Esophagus muscularis mucosa (tissue), 4 donors: ENCODE results near the gene MCL1. TPM values are rescaled to one million over a fixed set of nuclear protein-coding genes. Genes with fewer than 3 reads are reported as not detected.

ENCODE experiments used
- DNase-seq: peaks from one replicate; pipeline ENCODE4 v3.0.0-alpha.2; 2017; ENCODE audit errors: extremely low spot score
- H3K27ac ChIP-seq, 4 donors: fragments of 200-600 bp; sonication (generic); replicated peaks in 1 of 4; 1 replicate in 3 of 4; 2 replicates in 1 of 4; pipeline ENCODE4 v1.5.1; 2016 to 2019; ENCODE audit warnings: mild to moderate bottlenecking in 1 of 4
- H3K27me3 ChIP-seq, 4 donors: fragments of 200-600 bp; sonication (generic); one replicate each; pipeline versions ENCODE4 v1.5.1 to v1.6.0; 2016 to 2019
- H3K36me3 ChIP-seq, 4 donors: fragments of 200-600 bp; sonication (generic); one replicate each; pipeline ENCODE4 v1.5.1; 2016 to 2019
- H3K4me1 ChIP-seq, 4 donors: fragments of 200-600 bp; sonication (generic); one replicate each; pipeline ENCODE4 v1.5.1; 2016 to 2019
- H3K4me3 ChIP-seq, 4 donors: fragments of 200-600 bp; sonication (generic); 1 replicate in 2 of 4; 2 replicates in 2 of 4; pipeline ENCODE4 v1.5.1; 2016 to 2019; ENCODE audit warnings: mild to moderate bottlenecking in 4 of 4, moderate library complexity in 1 of 4
- H3K9me3 ChIP-seq, 4 donors: fragments of 200-600 bp; sonication (generic); 1 replicate in 3 of 4; 2 replicates in 1 of 4; pipeline ENCODE4 v1.5.1; 2016 to 2019
- CTCF ChIP-seq, 3 experiments: fragments of 200-600 bp in 2 of 3; fragments of 450-650 bp in 1 of 3; sonication (generic) in 2 of 3; IDR thresholded peaks; one replicate each; pipeline ENCODE4 v1.5.1; 2017 to 2019; ENCODE audit warnings: antibody characterized with exemption in 3 of 3, mild to moderate bottlenecking in 2 of 3, moderate library complexity in 1 of 3
- EP300 ChIP-seq: sonication (generic); formaldehyde crosslinking; IDR thresholded peaks from one replicate; pipeline ENCODE4 v1.6.1; 2017; ENCODE audit warnings: antibody characterized with exemption
- POLR2A ChIP-seq: fragments of 450-650 bp; IDR thresholded peaks from one replicate; pipeline ENCODE4 v1.6.1; 2017; ENCODE audit warnings: antibody characterized with exemption, moderate library complexity, mild to moderate bottlenecking, low read depth
- POLR2AphosphoS5 ChIP-seq, 2 donors: sonication (generic); formaldehyde crosslinking; IDR thresholded peaks; one replicate each; pipeline ENCODE4 v1.6.1; 2017; ENCODE audit warnings: antibody characterized with exemption in 2 of 2
- WGBS: methylation state at CpG from one replicate; pipeline ENCODE4 v1.1.5; 2018; 5-methylcytosine and 5-hydroxymethylcytosine counted together
- intact Hi-C: fragments of 100-400 bp; cut with DNase I; formaldehyde crosslinking; loops from one replicate; pipeline ENCODE4 v1.15.1; 2023
- total RNA-seq, 4 donors: library from RNA; depleted of rRNA; stranded (reverse); fragments of >200 nt; gene quantifications; one replicate each; pipeline versions ENCODE4 v1.1.0 to v1.2.1, GENCODE V29; 2016

The MCL1 gene
- total RNA-seq, 4 donors from 2014 or later = 192 to 460 (median 255) TPM

- intact Hi-C loops = loop anchor here (10.0 kb wide), 1 partner anchor 259 kb away; no protein-coding TSS in a partner anchor
- Histone ChIP-seq H3K9me3 (no peaks in the 10 kb centered on the region), H3K27ac (peak overlapping the region in 2 of 4 donors; percentile 10 to 38), H3K4me3 (no peak overlapping the region), H3K27me3 (no peaks in the 10 kb centered on the region), H3K4me1 (peaks cover 48 to 98% (median 74%) of the 10 kb centered on the region in 4 donors), H3K36me3 (peaks cover 6 to 52% (median 36%) of the 10 kb centered on the region in 4 donors)
- DNase-seq = no peak
- TF ChIP-seq POLR2AphosphoS5 (IDR thresholded peaks at IDR 0.05) (peak in 1 of 2 donors; percentile 55), EP300 (no peak)
- WGBS = 67% methylated on average over 6 of the region's 19 CpGs
These were observed 24.0 kb downstream of the MCL1 start for GRCh38 chr1:150555198-150555970.

DNA sequence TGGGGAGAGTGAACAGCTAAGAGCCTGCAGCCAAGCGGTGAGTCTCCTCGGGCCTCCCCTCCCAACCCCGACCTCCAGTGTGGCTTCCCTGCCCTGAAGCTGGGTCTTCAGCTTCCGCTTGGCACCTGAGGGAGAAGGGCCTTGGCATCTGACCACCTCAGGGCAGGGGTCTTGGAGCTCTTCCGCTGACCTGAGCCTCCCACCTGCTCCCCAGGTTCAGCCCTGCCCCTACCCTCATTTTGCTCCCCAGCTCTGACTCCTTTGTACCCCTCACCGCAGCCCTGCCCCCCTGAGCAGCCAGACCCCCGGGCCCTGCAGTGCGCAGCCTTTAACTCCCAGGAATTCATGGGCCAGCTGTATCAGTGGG is 25.3 kb downstream of the MCL1 start:
- H3K4me1 ChIP-seq = peaks cover 40 to 97% (median 72%) of the 10 kb centered on the region in 4 donors
- TF ChIP-seq POLR2AphosphoS5 (IDR thresholded peaks at IDR 0.05) = no peak
- TF ChIP-seq POLR2A = no peak
- TF ChIP-seq EP300 = no peak
- no peak for TF ChIP-seq CTCF (IDR thresholded peaks at IDR 0.05)
- WGBS = 87% methylated on average over 8 of the region's 8 CpGs
- intact Hi-C loops = loop anchor here (10.0 kb wide), 1 partner anchor 261 kb away; no protein-coding TSS in a partner anchor
- DNase-seq = no peak
- H3K4me3 ChIP-seq = no peak overlapping the region
- no peaks in the 10 kb centered on the region for H3K9me3 ChIP-seq
- H3K27me3 ChIP-seq = no peaks in the 10 kb centered on the region
- peak overlapping the region; percentile 91 to 96 (median 94) for H3K27ac ChIP-seq
- peaks cover 6 to 52% (median 36%) of the 10 kb centered on the region in 4 donors for H3K36me3 ChIP-seq

DNA sequence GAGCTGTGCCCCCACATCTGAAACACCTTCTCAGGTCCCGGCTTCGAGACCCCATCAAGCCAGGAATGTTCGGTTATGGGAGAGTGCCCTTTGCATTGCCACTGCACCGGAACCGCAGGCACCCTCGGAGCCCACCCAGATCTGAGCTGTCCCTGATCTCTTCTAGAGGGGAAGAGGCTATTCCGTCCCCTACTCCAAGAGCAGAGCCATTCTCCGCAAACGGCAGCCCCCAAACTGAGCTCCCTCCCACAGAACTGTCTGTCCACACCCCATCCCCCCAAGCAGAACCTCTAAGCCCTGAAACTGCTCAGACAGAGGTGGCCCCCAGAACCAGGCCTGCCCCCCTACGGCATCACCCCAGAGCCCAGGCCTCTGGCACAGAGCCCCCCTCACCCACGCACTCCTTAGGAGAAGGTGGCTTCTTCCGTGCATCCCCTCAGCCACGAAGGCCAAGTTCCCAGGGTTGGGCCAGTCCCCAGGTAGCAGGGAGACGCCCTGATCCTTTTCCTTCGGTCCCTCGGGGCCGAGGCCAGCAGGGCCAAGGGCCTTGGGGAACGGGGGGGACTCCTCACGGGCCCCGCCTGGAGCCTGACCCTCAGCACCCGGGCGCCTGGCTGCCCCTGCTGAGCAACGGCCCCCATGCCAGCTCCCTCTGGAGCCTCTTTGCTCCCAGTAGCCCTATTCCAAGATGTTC is 25.9 kb downstream of the MCL1 start:
- H3K9me3 ChIP-seq = no peaks in the 10 kb centered on the region
- TF ChIP-seq CTCF (IDR thresholded peaks at IDR 0.05) = no peak
- TF ChIP-seq EP300 = no peak
- TF ChIP-seq POLR2AphosphoS5 (IDR thresholded peaks at IDR 0.05) = no peak
- no peak for TF ChIP-seq POLR2A
- H3K4me1 ChIP-seq = peaks cover 35 to 94% (median 69%) of the 10 kb centered on the region in 4 donors
- no peak overlapping the region for H3K4me3 ChIP-seq
- intact Hi-C loops = loop anchor here (10.0 kb wide), 1 partner anchor 261 kb away; no protein-coding TSS in a partner anchor
- no peaks in the 10 kb centered on the region for H3K27me3 ChIP-seq
- DNase-seq = no peak
- peak overlapping the region; percentile 91 to 96 (median 94) for H3K27ac ChIP-seq
- peaks cover 6 to 48% (median 36%) of the 10 kb centered on the region in 4 donors for H3K36me3 ChIP-seq
- WGBS = 87% methylated on average over 23 of the region's 23 CpGs

DNA sequence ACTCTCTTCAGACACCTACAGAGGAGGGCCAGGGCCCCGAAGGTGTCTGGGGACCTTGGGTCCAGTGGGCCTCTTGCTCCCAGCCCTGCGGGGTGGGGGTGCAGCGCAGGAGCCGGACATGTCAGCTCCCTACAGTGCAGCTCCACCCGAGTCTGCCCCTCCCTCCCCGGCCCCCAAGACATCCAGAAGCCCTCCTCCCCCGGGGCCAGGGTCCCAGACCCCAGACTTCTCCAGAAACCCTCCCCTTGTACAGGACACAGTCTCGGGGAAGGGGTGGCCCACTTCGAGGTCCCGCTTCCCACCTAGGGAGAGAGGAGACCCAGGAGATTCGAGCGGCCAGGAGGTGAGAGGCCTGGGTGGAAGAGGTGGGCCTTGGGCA is 26.5 kb downstream of the MCL1 start:
- DNase-seq = no peak
- WGBS = 81% methylated on average over 11 of the region's 12 CpGs
- H3K4me3 ChIP-seq = peak overlapping the region in 3 of 4 donors; percentile 5 to 34 (median 6)

More for the DNA sequence above, 26.5 kb downstream of the MCL1 start:
- no peaks in the 10 kb centered on the region for H3K27me3 ChIP-seq
- H3K27ac ChIP-seq = peak overlapping the region; percentile 91 to 96 (median 94)
- no peak for TF ChIP-seq CTCF (IDR thresholded peaks at IDR 0.05)
- H3K36me3 ChIP-seq = peaks cover 6 to 41% (median 30%) of the 10 kb centered on the region in 4 donors
- intact Hi-C loops = loop anchor here (10.0 kb wide), 1 partner anchor 262 kb away; no protein-coding TSS in a partner anchor
- H3K9me3 ChIP-seq = no peaks in the 10 kb centered on the region
- H3K4me1 ChIP-seq = peaks cover 30 to 94% (median 69%) of the 10 kb centered on the region in 4 donors
